NCI-H774 (cell line): ENCODE data around the gene COL27A1.

Experiments
- DNase-seq: peaks from one replicate; lab custom pipeline; 2025; lab: John Stamatoyannopoulos, UW

The COL27A1 gene

GRCh38 chr9:114149181-114149580, 6.2 kb upstream of the COL27A1 start:
- DNase-seq: no peak

- no peak for DNase-seq
These were observed 5.5 kb upstream of the COL27A1 start for GRCh38 chr9:114149765-114150340.

GRCh38 chr9:114150608-114151007, 4.7 kb upstream of the COL27A1 start:
- no peak for DNase-seq

- no peak for DNase-seq
These were observed 3.8 kb upstream of the COL27A1 start for GRCh38 chr9:114151426-114151956.

GRCh38 chr9:114153761-114154599, 1.4 kb upstream of the COL27A1 start:
- DNase-seq: no peak

GRCh38 chr9:114154600-114155102, 686 bp upstream of the COL27A1 start:
- DNase-seq: no peak

GRCh38 chr9:114155995-114156656, 789 bp downstream of the COL27A1 start:
- no peak for DNase-seq

- no peak for DNase-seq
These were observed 1.5 kb downstream of the COL27A1 start for GRCh38 chr9:114156657-114157421.

- DNase-seq: no peak
These were observed 2.3 kb downstream of the COL27A1 start for GRCh38 chr9:114157516-114158176.

- DNase-seq: no peak
These were observed 3.3 kb downstream of the COL27A1 start for GRCh38 chr9:114158482-114159130.

GRCh38 chr9:114159691-114160090, 4.4 kb downstream of the COL27A1 start:
- no peak for DNase-seq

- no peak for DNase-seq
These were observed 6.2 kb downstream of the COL27A1 start for GRCh38 chr9:114161513-114161912.

GRCh38 chr9:114163517-114163951, 8.2 kb downstream of the COL27A1 start:
- no peak for DNase-seq

- DNase-seq: no peak
These were observed 9.0 kb downstream of the COL27A1 start for GRCh38 chr9:114164191-114164794.

- DNase-seq: no peak
These were observed 10.2 kb downstream of the COL27A1 start for GRCh38 chr9:114165407-114166102.

GRCh38 chr9:114166103-114166470, 10.8 kb downstream of the COL27A1 start:
- DNase-seq: no peak

- DNase-seq: no peak
These were observed 11.6 kb downstream of the COL27A1 start for GRCh38 chr9:114166614-114167572.

- no peak for DNase-seq
These were observed 12.3 kb downstream of the COL27A1 start for GRCh38 chr9:114167591-114168091.
